HepG2 (cell line): ENCODE data around the gene ATP2A3.

Experiments used
- BRD4 ChIP-seq: sonication (generic); formaldehyde crosslinking; IDR thresholded peaks from 2 replicates; pipeline ENCODE4 v1.4.0; 2020; ENCODE audit warnings: missing genetic modification reagents
- HNF4G ChIP-seq, 2 experiments: sonication (generic) in 1 of 2; formaldehyde crosslinking in 1 of 2; IDR thresholded peaks; 2 replicates each; pipeline versions ENCODE4 v1.4.0 to v1.6.1; 2011 to 2020; ENCODE audit warnings: borderline replicate concordance in 2 of 2, low read depth in 2 of 2, mild to moderate bottlenecking in 2 of 2, low read length in 1 of 2, missing genetic modification reagents in 1 of 2, moderate library complexity in 1 of 2
- HNRNPLL ChIP-seq: fragments of 200-400 bp; formaldehyde crosslinking; IDR thresholded peaks from 2 replicates; pipeline ENCODE4 v1.6.1; 2017; ENCODE audit warnings: mild to moderate bottlenecking, low read depth, low read length; ENCODE audit not compliant: poor library complexity, severe bottlenecking
- POLR2A ChIP-seq, 2 experiments: IDR thresholded peaks; 2 replicates each; pipeline ENCODE4 v1.6.1; 2011; ENCODE audit warnings: low read depth in 2 of 2, low read length in 2 of 2, mild to moderate bottlenecking in 1 of 2, moderate library complexity in 1 of 2; ENCODE audit not compliant: insufficient read depth in 1 of 2
- RELA ChIP-seq: sonication (generic); formaldehyde crosslinking; IDR thresholded peaks from 2 replicates; pipeline ENCODE4 v1.4.0; 2020; ENCODE audit warnings: missing genetic modification reagents
- RFX5 ChIP-seq: IDR thresholded peaks from 2 replicates; pipeline ENCODE4 v1.6.1; 2011; ENCODE audit warnings: low read depth, low read length, improper control_type of control experiment
- SP2 ChIP-seq: sonication (generic); formaldehyde crosslinking; IDR thresholded peaks from 2 replicates; pipeline ENCODE4 v1.5.1; 2020; ENCODE audit warnings: mild to moderate bottlenecking, missing genetic modification reagents
- TOE1 ChIP-seq: sonication (generic); formaldehyde crosslinking; IDR thresholded peaks from 2 replicates; pipeline ENCODE4 v1.4.0; 2020; ENCODE audit warnings: mild to moderate bottlenecking, missing genetic modification reagents
- U2AF2 ChIP-seq: fragments of 200-400 bp; formaldehyde crosslinking; IDR thresholded peaks from 2 replicates; pipeline ENCODE4 v1.6.1; 2017; ENCODE audit warnings: low read depth, mild to moderate bottlenecking, low read length
- ZKSCAN5 ChIP-seq: sonication (generic); formaldehyde crosslinking; IDR thresholded peaks from 2 replicates; pipeline ENCODE4 v1.5.1; 2020; ENCODE audit warnings: mild to moderate bottlenecking, missing genetic modification reagents
- ZNF205 ChIP-seq: IDR thresholded peaks from 2 replicates; pipeline ENCODE4 v1.6.1; 2018; ENCODE audit warnings: missing biosample characterization, missing genetic modification reagents
- ZNF501 ChIP-seq: sonication (generic); formaldehyde crosslinking; IDR thresholded peaks from 2 replicates; pipeline ENCODE4 v1.5.1; 2020; ENCODE audit warnings: mild to moderate bottlenecking, moderate library complexity, missing genetic modification reagents
- TF ChIP-seq, protein P1 (sequence below): IDR thresholded peaks from 2 replicates; pipeline ENCODE4 v1.6.1; 2016; ENCODE audit warnings: low read depth, missing genetic modification reagents, missing compliant biosample characterization
- TF ChIP-seq, protein P2 (sequence below): sonication (generic); formaldehyde crosslinking; IDR thresholded peaks from 2 replicates; pipeline ENCODE4 v1.8.1; 2023; ENCODE audit warnings: missing genetic modification reagents, inconsistent platforms, borderline replicate concordance

DNA sequence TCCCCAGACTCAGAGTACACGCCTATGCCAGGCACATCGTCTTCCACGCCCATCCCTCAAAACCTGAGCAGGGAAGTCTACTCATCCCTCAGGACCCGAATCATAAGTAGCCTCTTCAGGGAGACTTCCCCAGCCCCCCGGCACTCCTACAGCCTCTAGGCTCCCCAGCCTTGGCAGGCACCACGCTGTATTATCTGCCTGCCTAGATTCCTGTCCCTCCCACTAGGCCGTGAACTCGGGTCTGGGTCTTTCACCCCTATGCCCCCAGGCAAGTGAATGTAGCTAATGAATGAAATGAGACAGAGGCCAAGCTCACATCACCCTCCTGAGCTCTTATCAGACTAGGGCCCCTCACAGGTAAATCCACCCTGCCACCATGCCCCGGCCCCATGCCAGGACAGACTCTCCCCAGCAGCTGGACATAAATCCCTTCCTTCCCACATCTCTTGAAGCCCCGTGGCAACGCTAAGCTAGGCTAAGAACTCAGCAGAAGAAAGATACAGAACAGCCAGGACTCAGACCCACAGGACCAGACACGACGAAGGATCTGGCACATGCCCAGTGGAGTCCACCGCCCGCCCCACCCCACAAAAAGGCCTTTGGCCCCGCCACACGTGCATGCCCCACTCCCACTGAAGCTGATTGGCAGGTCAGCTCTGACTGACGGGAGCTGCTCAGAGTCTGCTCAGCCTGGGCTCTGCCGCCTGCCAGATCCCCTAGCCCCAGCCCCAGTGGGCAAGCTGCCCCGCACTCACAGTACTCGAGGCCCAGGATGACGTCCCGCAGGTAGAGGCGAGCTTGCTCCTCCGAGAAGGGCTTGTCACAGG lies 84.4 kb downstream of the ATP2A3 start:
- TF ChIP-seq, protein P1, sequence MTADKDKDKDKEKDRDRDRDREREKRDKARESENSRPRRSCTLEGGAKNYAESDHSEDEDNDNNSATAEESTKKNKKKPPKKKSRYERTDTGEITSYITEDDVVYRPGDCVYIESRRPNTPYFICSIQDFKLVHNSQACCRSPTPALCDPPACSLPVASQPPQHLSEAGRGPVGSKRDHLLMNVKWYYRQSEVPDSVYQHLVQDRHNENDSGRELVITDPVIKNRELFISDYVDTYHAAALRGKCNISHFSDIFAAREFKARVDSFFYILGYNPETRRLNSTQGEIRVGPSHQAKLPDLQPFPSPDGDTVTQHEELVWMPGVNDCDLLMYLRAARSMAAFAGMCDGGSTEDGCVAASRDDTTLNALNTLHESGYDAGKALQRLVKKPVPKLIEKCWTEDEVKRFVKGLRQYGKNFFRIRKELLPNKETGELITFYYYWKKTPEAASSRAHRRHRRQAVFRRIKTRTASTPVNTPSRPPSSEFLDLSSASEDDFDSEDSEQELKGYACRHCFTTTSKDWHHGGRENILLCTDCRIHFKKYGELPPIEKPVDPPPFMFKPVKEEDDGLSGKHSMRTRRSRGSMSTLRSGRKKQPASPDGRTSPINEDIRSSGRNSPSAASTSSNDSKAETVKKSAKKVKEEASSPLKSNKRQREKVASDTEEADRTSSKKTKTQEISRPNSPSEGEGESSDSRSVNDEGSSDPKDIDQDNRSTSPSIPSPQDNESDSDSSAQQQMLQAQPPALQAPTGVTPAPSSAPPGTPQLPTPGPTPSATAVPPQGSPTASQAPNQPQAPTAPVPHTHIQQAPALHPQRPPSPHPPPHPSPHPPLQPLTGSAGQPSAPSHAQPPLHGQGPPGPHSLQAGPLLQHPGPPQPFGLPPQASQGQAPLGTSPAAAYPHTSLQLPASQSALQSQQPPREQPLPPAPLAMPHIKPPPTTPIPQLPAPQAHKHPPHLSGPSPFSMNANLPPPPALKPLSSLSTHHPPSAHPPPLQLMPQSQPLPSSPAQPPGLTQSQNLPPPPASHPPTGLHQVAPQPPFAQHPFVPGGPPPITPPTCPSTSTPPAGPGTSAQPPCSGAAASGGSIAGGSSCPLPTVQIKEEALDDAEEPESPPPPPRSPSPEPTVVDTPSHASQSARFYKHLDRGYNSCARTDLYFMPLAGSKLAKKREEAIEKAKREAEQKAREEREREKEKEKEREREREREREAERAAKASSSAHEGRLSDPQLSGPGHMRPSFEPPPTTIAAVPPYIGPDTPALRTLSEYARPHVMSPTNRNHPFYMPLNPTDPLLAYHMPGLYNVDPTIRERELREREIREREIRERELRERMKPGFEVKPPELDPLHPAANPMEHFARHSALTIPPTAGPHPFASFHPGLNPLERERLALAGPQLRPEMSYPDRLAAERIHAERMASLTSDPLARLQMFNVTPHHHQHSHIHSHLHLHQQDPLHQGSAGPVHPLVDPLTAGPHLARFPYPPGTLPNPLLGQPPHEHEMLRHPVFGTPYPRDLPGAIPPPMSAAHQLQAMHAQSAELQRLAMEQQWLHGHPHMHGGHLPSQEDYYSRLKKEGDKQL, result no peak
- no peak for TF ChIP-seq RELA (CRISPR knock-in tag)
- no peak for TF ChIP-seq SP2 (CRISPR knock-in tag)
- TF ChIP-seq U2AF2, result no peak
- no peak for TF ChIP-seq ZNF205 (CRISPR knock-in tag)
- TF ChIP-seq, protein P2, sequence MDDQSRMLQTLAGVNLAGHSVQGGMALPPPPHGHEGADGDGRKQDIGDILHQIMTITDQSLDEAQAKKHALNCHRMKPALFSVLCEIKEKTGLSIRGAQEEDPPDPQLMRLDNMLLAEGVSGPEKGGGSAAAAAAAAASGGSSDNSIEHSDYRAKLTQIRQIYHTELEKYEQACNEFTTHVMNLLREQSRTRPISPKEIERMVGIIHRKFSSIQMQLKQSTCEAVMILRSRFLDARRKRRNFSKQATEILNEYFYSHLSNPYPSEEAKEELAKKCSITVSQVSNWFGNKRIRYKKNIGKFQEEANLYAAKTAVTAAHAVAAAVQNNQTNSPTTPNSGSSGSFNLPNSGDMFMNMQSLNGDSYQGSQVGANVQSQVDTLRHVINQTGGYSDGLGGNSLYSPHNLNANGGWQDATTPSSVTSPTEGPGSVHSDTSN (CRISPR knock-in tag), result no peak
- TF ChIP-seq BRD4 (CRISPR knock-in tag), result no peak
- no peak for TF ChIP-seq TOE1 (CRISPR knock-in tag)
- TF ChIP-seq POLR2A (IDR thresholded peaks at IDR 0.05; ENCODE audit: insufficient read depth in 1 of 2, low read depth in 2 of 2, low read length in 2 of 2), result no peak
- TF ChIP-seq HNF4G (IDR thresholded peaks at IDR 0.05; ENCODE audit: borderline replicate concordance, low read depth, low read length), result no peak; the same call in 1 of the 2 replicates
- TF ChIP-seq HNF4G (CRISPR knock-in tag; IDR thresholded peaks at IDR 0.05; ENCODE audit: borderline replicate concordance, low read depth), result no peak
- TF ChIP-seq HNRNPLL, result no peak
- no peak for TF ChIP-seq ZKSCAN5 (CRISPR knock-in tag)
- TF ChIP-seq ZNF501 (CRISPR knock-in tag), result no peak
- TF ChIP-seq RFX5, result no peak
